GM23248 (cell line): ENCODE measurements around the gene PAN2. TPM values are rescaled to one million over a fixed set of nuclear protein-coding genes. Genes with fewer than 3 reads are reported as not detected.
A peak's percentile ranks its signal among the peaks of the same experiment; 100 is the strongest.
"Not testable (repeated sequence)": the region's sequence is repeated elsewhere in the genome, so short reads cannot be mapped to it uniquely, and the experiment has no call there.

Source experiments
- DNase-seq: peaks from one replicate; pipeline ENCODE4 v3.0.0-alpha.2; 2015
- H2AFZ ChIP-seq: fragments of 200-600 bp; sonication (generic); 2 replicates; pipeline ENCODE4 v1.6.1; 2016; ENCODE audit warnings: antibody characterized with exemption
- H3F3A ChIP-seq: fragments of 200-600 bp; sonication (generic); 2 replicates; pipeline ENCODE4 v1.6.1; 2016; ENCODE audit warnings: mild to moderate bottlenecking, antibody characterized with exemption, mixed run types; ENCODE audit not compliant: insufficient read depth
- H3K27ac ChIP-seq: fragments of 200-600 bp; sonication (generic); 2 replicates; pipeline ENCODE4 v1.5.1; 2016; ENCODE audit warnings: mild to moderate bottlenecking
- H3K27me3 ChIP-seq: fragments of 200-600 bp; sonication (generic); replicated peaks from 2 replicates; pipeline ENCODE4 v1.6.1; 2016; ENCODE audit warnings: mild to moderate bottlenecking; ENCODE audit not compliant: insufficient read depth
- H3K36me3 ChIP-seq: fragments of 200-600 bp; sonication (generic); 2 replicates; pipeline ENCODE4 v1.6.1; 2016; ENCODE audit warnings: low read depth, mild to moderate bottlenecking
- H3K4me1 ChIP-seq: fragments of 200-600 bp; sonication (generic); 2 replicates; pipeline ENCODE4 v1.6.1; 2016; ENCODE audit warnings: mild to moderate bottlenecking; ENCODE audit not compliant: insufficient read depth
- H3K4me2 ChIP-seq: fragments of 200-600 bp; sonication (generic); one replicate; pipeline ENCODE4 v1.6.1; 2016; ENCODE audit warnings: mild to moderate bottlenecking; ENCODE audit not compliant: unreplicated experiment
- H3K4me3 ChIP-seq: fragments of 200-600 bp; sonication (generic); 2 replicates; pipeline ENCODE4 v1.5.1; 2016; ENCODE audit warnings: mild to moderate bottlenecking
- H3K79me2 ChIP-seq: fragments of 200-600 bp; sonication (generic); 2 replicates; pipeline ENCODE4 v1.6.1; 2016; ENCODE audit warnings: mild to moderate bottlenecking; ENCODE audit not compliant: insufficient read depth
- H3K9ac ChIP-seq: fragments of 200-600 bp; sonication (generic); 2 replicates; pipeline ENCODE4 v1.6.1; 2016; ENCODE audit warnings: mild to moderate bottlenecking
- H3K9me2 ChIP-seq: fragments of 200-600 bp; sonication (generic); 2 replicates; pipeline ENCODE4 v1.6.1; 2016; ENCODE audit warnings: mixed run types, mild to moderate bottlenecking, moderate library complexity; ENCODE audit not compliant: insufficient read depth
- H3K9me3 ChIP-seq: fragments of 200-600 bp; sonication (generic); one replicate; pipeline ENCODE4 v1.6.1; 2017; ENCODE audit warnings: low read depth
- H4K20me1 ChIP-seq: fragments of 200-600 bp; sonication (generic); 2 replicates; pipeline ENCODE4 v1.6.0; 2016; ENCODE audit not compliant: insufficient read depth
- EZH2 ChIP-seq: fragments of 200-600 bp; sonication (generic); IDR thresholded peaks from 2 replicates; pipeline ENCODE4 v1.6.1; 2018; ENCODE audit warnings: antibody characterized with exemption, mild to moderate bottlenecking; ENCODE audit not compliant: insufficient read depth, poor library complexity, severe bottlenecking
- EZH2phosphoT487 ChIP-seq: fragments of 200-600 bp; sonication (generic); IDR thresholded peaks from 2 replicates; pipeline ENCODE4 v1.6.1; 2018; ENCODE audit warnings: antibody characterized with exemption, moderate library complexity, mild to moderate bottlenecking, low read depth; ENCODE audit not compliant: insufficient read depth
- WGBS, 2 experiments: methylation state at CpG; one replicate each; pipeline ENCODE4 v1.1.6; 2015 to 2017; ENCODE audit warnings: low lambda C conversion rate in 2 of 2, low coverage in 1 of 2; ENCODE audit errors: missing lambda C conversion rate in 2 of 2; 5-methylcytosine and 5-hydroxymethylcytosine counted together
- in situ Hi-C: fragments of 300-500 bp; cut with MboI; formaldehyde crosslinking; loops from 2 replicates; pipeline ENCODE4 v1.15.0; 2020
- polyA plus RNA-seq: library from polyadenylated mRNA; unstranded; fragments of >200 nt; fragmentation: Nextera tagmentation; extraction: Ambion mirVana; gene quantifications from 2 replicates; pipeline ENCODE4 v1.2.1, GENCODE V29; 2016
- total RNA-seq: library from RNA; depleted of rRNA; stranded (reverse); fragments of >200 nt; shearing (Covaris generic); gene quantifications from 2 replicates; pipeline ENCODE4 v1.2.3, GENCODE V29; 2014

Gene PAN2
- total and polyA plus RNA-seq, 2 experiments from 2014 or later, result 9.1 to 20.2 TPM

GRCh38 chr12:56346675-56347074 is 12.9 kb upstream of the PAN2 start:
- Histone ChIP-seq H3K4me1 (no peaks in the 10 kb centered on the region), H4K20me1 (no peaks in the 10 kb centered on the region), H3K4me3 (no peak overlapping the region), H3K4me2 (no peak overlapping the region), H2AFZ (no peak overlapping the region), H3F3A (peaks cover 17% of the 10 kb centered on the region), H3K9ac (no peak overlapping the region), H3K27me3 (no peaks in the 10 kb centered on the region), H3K79me2 (no peaks in the 10 kb centered on the region; the same call in 1 of the 2 replicates), H3K9me3 (no peaks in the 10 kb centered on the region), H3K9me2 (no peaks in the 10 kb centered on the region), H3K36me3 (peaks cover 50% of the 10 kb centered on the region), H3K27ac (no peak overlapping the region)
- in situ Hi-C loops, result no loop called here
- TF ChIP-seq EZH2phosphoT487 (no peak), EZH2 (no peak)
- WGBS, 2 experiments, result 65 to 70% methylated on average over 7 of the region's 7 CpGs
- DNase-seq, result peak; percentile 28

GRCh38 chr12:56342290-56342689 is 8.5 kb upstream of the PAN2 start:
- H3K27me3 ChIP-seq, H3K4me3 ChIP-seq, in situ Hi-C loops, H3K4me1 ChIP-seq, H3K9me3 ChIP-seq, H2AFZ ChIP-seq, H3K79me2 ChIP-seq, H3K9ac ChIP-seq, H3K27ac ChIP-seq, DNase-seq, H4K20me1 ChIP-seq, H3K4me2 ChIP-seq, H3K9me2 ChIP-seq: not testable (repeated sequence)
- Histone ChIP-seq H3F3A (peaks cover 34% of the 10 kb centered on the region), H3K36me3 (peaks cover 18% of the 10 kb centered on the region; the same call in 1 of the 2 replicates)
- WGBS, 2 experiments, result 94 to 100% methylated on average over 2 of the region's 2 CpGs

GRCh38 chr12:56341616-56342015 is 7.8 kb upstream of the PAN2 start:
- Histone ChIP-seq H3K4me2 (no peak overlapping the region), H3K4me3 (no peak overlapping the region), H3K79me2 (no peaks in the 10 kb centered on the region), H2AFZ (no peak overlapping the region), H3K27me3 (no peaks in the 10 kb centered on the region), H3K4me1 (no peaks in the 10 kb centered on the region), H3K9ac (no peak overlapping the region), H4K20me1 (no peaks in the 10 kb centered on the region), H3K36me3 (peaks cover 17% of the 10 kb centered on the region; the same call in 1 of the 2 replicates), H3K9me2 (no peaks in the 10 kb centered on the region), H3K9me3 (no peaks in the 10 kb centered on the region), H3F3A (peaks cover 34% of the 10 kb centered on the region), H3K27ac (no peak overlapping the region)
- in situ Hi-C loops, result no loop called here
- DNase-seq, result no peak
- 5 to 9% methylated on average over 1 of the region's 1 CpG for WGBS, 2 experiments
- no peak for TF ChIP-seq EZH2
- no peak for TF ChIP-seq EZH2phosphoT487

- no peaks in the 10 kb centered on the region for H3K79me2 ChIP-seq
- DNase-seq, result no peak
- 94 to 95% methylated on average over 1 of the region's 1 CpG for WGBS, 2 experiments
- H3K4me3 ChIP-seq, result no peak overlapping the region
- in situ Hi-C loops, result no loop called here
- H3K27me3 ChIP-seq, result no peaks in the 10 kb centered on the region
- peaks cover 38% of the 10 kb centered on the region for H3F3A ChIP-seq
- H2AFZ ChIP-seq, result no peak overlapping the region
- no peak overlapping the region for H3K9ac ChIP-seq
- H3K36me3 ChIP-seq, result peaks cover 17% of the 10 kb centered on the region; the same call in 1 of the 2 replicates
- no peak overlapping the region for H3K27ac ChIP-seq
- TF ChIP-seq EZH2phosphoT487, result no peak
- TF ChIP-seq EZH2, result no peak
- no peak overlapping the region for H3K4me2 ChIP-seq
- H3K4me1 ChIP-seq, result no peaks in the 10 kb centered on the region
- no peaks in the 10 kb centered on the region for H3K9me2 ChIP-seq
- H3K9me3 ChIP-seq, result no peaks in the 10 kb centered on the region
- no peaks in the 10 kb centered on the region for H4K20me1 ChIP-seq
Measured at GRCh38 chr12:56339158-56339422, 5.3 kb upstream of the PAN2 start.

GRCh38 chr12:56338308-56339157 is 4.7 kb upstream of the PAN2 start, which contains the start of gene IL23A:
Gene IL23A (plus strand): TSS chr12:56338884. CDS start chr12:56339045, 161 bp downstream.
- Histone ChIP-seq H4K20me1 (no peaks in the 10 kb centered on the region), H3K9ac (no peak within 1 kb of the TSS), H3F3A (peaks cover 38% of the 10 kb centered on the region), H3K27me3 (no peaks in the 10 kb centered on the region), H3K4me1 (no peaks in the 10 kb centered on the region), H2AFZ (no peak within 1 kb of the TSS), H3K27ac (no peak within 1 kb of the TSS), H3K9me2 (no peaks in the 10 kb centered on the region), H3K36me3 (peaks cover 17% of the 10 kb centered on the region; the same call in 1 of the 2 replicates), H3K4me2 (no peak within 1 kb of the TSS), H3K9me3 (no peaks in the 10 kb centered on the region), H3K4me3 (no peak within 1 kb of the TSS), H3K79me2 (no peaks in the 10 kb centered on the region)
- 6 to 8% methylated on average over 8 to 9 of the region's 9 CpGs for WGBS, 2 experiments
- peak; percentile 33 for DNase-seq
- in situ Hi-C loops, result no loop called here
- TF ChIP-seq EZH2 (no peak), EZH2phosphoT487 (no peak)
